H1 (cell line): ENCODE measurements around the gene AGAP3.

Source experiments
- CTCF ChIP-seq, 3 experiments: IDR thresholded peaks; 1 replicate in 2 of 3; 2 replicates in 1 of 3; pipeline versions ENCODE4 v1.5.1 to v1.6.1; 2011; ENCODE audit warnings: low read length in 3 of 3, mild to moderate bottlenecking in 3 of 3, inconsistent platforms in 2 of 3, low read depth in 1 of 3, moderate library complexity in 1 of 3; ENCODE audit not compliant: insufficient read depth in 1 of 3; ENCODE audit errors: control extremely low read depth in 1 of 3
- EZH2 ChIP-seq: fragments of 200-600 bp; sonication (generic); IDR thresholded peaks from 2 replicates; pipeline ENCODE4 v1.7.1; 2012; ENCODE audit warnings: low read depth, mild to moderate bottlenecking, moderate library complexity, low read length, inconsistent platforms; ENCODE audit not compliant: severe bottlenecking
- HDAC6 ChIP-seq: IDR thresholded peaks from one replicate; pipeline ENCODE4 v1.7.1; 2012; ENCODE audit warnings: low read depth, mild to moderate bottlenecking, inconsistent platforms, low read length, moderate library complexity
- POLR2AphosphoS5 ChIP-seq: IDR thresholded peaks from 2 replicates; pipeline ENCODE4 v1.6.1; 2011; ENCODE audit warnings: low read depth, low read length
- RXRA ChIP-seq: IDR thresholded peaks from 2 replicates; pipeline ENCODE4 v1.6.1; 2011; ENCODE audit warnings: low read depth, mild to moderate bottlenecking, low read length, moderate library complexity; ENCODE audit not compliant: insufficient read depth

DNA sequence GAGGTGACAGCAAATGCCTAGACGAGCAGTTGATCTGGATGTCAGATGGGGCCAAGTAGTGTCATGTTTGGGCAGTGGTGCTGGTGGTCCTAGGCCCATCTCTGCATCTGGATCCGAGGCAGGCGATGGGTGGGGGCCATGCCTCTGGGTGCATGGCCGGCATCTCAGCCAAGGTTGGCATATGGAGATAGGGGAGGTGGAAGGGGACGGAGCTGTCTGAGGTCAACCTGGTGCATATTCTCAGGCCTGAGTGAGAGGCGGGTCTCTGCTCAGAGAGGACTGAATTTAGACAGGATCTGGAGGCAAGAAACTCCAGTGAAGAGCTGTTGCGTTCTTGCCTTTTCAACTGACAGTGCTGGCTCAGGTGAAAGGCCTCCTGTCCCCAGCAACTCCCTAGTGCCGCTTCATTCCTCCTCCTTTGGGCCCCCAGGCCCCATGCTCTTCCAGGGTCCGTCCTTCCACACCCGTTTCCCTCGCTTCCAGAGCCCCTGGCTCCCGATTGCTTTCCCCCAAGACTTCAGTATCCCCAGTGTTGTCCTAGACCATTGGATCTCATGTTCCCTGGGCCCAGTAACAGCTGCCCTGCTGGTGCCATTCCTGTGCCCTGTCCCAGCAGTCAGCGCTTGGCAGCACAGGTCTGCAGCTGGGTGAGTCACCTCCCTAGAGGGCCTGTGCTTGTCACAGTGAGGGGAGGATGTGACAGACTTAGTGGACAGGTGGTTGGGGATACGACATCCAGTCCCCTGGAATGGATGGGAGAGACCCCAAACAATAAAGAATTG is 48.7 kb downstream of the AGAP3 start:
- no peak for TF ChIP-seq HDAC6
- no peak for TF ChIP-seq CTCF (IDR thresholded peaks at IDR 0.05; ENCODE audit: control extremely low read depth in 1 of 3, insufficient read depth in 1 of 3, low read depth in 1 of 3, low read length in 3 of 3)
- TF ChIP-seq EZH2: no peak
- no peak for TF ChIP-seq RXRA
- TF ChIP-seq POLR2AphosphoS5: no peak
